HG02870 (cell line): ENCODE measurements around the gene F11.
"Not testable (repeated sequence)": the region's sequence is repeated elsewhere in the genome, so short reads cannot be mapped to it uniquely, and the experiment has no call there.

ENCODE experiments used
- ATAC-seq: cut with Tn5 transposase; IDR thresholded peaks from one replicate; pipeline ENCODE4 v1.9.1; 2021; ENCODE audit warnings: mild to moderate bottlenecking, moderate library complexity; ENCODE audit not compliant: unreplicated experiment

F11 gene

DNA sequence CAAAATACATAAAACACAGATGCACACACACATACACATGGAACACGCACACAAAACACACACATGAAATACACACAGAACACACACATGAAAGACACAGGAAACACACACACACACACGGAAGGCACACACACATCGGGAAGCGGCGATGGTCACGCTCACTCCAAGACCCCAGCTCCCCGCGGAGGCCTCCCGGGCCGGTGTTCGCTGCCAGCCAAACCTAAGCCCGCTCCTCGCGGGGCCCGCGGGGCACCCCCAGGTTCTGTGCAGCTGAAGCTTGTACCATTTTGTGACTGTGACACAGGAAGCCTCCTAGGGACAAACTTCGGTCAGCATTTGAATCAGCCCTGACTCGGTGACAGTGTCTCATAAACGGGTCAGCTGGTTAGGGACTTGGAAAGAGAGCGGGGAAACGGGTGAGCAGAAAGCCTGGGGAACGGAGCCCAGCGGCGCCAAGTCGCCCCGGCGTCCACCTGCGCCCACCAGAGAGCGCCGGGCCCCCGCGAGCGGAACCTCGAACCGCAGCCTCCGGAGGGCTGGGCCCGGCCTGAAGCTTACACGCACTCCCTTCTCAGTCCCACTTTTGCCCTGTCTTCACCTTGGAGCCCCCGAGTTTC is 32.1 kb downstream of the F11 start:
- no peak for ATAC-seq

DNA sequence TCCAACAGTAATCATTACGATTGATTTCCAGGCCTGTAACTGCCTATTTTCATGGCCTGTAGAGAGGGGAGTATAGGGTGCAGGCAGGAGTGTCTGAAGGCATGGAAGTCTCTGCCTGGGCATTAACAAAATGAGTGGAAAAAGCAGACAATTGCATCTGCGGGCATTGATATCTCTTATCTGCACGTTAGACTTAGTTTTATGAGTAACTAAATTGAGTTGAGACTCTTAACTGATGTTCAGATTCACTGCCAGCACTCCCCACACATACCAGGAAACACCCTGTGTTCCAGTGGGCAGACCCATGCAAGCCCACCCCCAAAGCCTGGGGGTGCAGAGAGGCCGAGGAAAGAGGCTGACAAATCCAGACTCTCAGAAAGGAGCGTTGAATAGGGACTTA is 33.3 kb downstream of the F11 start:
- ATAC-seq: no peak

DNA sequence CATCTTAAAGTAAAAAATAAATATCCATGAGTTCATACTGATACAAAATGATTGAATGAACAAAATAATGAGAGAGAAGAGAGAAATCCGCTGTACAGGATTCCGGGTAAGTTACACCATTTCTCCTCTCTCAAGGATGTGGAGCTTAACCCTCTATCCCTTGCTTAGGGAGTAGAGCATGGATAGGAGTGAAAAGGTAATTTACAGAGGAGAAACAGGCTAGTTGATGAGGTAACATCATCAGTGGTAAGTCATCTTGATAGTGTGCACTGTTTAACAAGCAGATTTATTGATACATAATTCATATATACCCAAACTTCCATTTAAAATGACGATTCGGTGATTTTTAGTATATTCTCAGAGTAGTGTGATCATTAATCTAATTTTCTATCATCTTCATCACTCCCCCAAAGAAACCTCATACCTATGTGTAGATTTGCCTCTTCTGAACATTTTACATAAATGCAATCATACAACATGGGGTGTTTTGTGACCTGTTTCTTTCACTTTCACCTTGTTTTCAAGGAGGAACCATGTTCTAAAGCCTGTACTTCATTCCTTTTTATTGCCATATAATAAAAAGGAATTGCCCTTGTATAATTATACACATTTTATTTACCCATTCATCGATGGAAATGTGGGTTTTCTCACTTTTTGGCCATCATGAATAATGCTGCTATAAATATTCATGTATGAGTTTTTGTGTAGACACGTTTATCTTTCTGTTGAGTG is 34.8 kb downstream of the F11 start:
- ATAC-seq: no peak

DNA sequence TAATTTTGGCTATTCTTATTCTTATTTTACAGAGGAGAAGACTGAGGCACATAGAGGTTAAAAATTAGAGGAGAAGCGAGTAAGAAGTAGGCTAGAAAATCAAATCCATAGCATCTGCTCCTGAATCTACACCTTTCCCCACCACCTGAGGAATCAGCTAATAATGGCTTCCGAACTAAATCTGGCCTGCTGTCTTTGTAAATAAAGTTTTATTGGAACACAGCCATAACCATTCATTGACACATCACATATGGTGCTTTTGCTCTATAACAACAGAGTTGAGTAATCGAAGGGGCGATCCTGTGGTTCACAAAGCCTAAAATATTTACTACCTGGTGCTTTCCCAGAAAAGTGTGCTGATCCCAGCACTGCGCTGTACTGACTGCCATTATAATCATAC is 38.2 kb downstream of the F11 start:
- ATAC-seq: no peak

DNA sequence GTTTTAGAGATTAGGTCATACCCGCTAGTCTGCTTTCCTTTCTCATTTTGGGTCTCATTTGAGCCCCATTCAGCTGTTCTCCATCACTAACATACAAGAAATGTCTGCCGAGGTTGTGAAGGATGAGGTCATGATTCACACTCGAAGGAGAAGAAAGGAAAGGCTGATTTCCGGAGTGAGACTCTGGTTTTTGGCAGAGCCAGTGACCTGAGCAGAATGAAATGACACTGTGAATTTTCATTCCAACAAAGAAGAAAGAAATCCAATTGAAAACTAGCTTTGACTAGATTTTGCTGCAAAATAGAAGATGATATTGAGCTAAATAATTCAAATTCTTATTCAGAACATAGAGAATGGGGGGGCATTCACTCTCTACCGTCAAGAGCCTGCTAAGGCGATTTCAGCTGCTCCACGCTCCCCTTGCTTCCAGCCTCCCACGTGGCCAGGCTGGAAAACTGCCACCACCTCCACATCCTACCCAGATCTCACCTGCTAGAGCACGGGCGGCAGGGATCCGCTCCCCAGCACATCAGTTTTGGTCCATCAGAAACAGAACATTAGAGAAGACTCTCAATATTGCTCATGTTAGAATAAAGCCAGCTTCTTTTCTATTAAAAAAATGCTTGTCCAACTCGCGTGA is 39.0 kb downstream of the F11 start:
- ATAC-seq: no peak

DNA sequence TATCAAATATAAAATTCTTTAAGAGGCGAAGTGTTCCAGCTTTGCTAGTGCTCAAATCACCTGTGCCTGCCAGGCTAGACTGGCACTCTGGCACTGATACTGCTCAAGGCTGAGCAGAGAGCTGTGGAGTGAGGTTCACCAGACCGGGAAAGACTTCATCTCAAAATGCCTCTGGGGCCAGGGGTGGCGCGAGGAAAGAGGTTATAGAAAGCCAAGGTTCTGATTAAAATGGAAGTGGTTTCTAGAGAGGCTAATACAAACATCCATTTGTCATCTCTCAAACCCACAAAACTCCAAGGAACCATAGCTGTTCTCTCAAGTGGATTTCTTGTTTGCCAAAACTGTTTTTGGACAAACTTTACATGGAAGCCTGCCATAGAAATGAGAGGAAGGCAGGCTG is 41.5 kb downstream of the F11 start:
- no peak for ATAC-seq

DNA sequence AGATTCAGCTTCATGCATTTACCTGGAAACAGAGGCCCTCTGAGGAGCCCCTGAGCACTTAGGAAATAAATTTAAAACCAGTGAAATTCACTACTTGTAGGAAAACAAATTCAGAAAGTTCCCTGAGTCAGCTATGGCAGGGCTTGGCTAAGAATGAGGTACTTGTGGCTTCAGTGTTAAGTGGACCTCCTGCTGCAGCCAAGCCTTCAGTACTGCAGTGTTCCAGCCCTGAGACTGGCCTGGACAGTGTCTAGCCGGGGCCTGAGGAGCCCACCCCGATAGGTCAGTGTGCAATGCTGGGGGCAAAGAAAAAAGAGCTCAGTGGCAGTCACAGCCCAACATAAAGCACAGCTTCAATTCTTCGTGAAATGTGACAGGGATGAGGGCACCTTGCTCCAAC is 41.9 kb downstream of the F11 start:
- no peak for ATAC-seq

DNA sequence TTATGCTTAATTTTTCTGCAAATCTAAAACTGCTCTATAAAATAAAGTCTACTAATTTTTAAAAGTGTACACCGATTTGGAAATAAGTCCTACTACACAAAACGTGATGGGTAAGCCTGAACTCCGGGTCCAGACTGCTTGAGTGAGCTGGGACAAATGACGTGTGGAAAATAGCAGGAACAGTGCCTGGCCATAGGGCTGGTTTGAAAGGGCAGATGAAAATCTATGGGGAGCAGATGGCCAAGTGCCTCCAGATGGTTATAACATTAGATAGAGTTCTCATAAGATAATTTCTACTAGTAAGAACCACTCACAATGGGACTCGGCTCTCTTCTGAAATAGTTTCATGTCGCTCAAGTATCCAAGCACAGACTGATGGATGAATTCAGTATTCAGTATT is 52.5 kb downstream of the F11 start:
- no peak for ATAC-seq

DNA sequence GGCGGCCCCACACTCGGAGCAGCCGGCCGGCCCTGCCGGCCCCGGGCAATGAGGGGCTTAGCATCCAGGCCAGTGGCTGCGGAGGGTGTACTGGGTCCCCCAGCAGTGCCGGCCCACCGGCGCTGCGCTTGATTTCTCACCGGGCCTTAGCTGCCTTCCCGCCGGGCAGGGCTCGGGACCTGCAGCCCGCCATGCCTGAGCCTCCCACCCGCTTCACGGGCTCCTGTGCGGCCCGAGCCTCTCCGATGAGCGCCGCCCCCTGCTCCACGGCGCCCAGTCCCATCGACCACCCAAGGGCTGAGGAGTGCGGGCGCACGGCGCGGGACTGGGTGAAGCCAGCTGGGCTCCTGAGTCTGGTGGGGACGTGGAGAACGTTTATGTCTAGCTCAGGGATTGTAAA is 58.7 kb downstream of the F11 start:
- not testable (repeated sequence) for ATAC-seq

DNA sequence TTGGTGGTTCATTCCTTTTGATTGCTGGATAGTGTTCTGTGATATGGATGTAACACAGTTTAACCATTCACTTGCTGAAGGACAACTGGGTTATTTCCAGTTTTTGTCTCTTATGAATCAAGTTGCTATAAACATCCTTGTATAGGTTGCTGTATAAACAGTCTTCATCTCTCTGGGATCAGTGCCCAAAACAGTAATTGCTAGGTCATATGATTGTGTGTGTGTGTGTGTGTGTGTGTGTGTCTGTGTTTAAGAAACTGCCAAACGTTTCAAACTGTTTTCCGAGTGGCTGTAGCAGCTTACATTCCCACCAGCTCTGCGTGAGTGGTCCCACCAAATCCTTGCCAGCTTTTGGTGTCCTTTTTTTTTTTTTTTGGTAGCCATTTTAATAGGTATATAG is 60.4 kb downstream of the F11 start:
- ATAC-seq: no peak

DNA sequence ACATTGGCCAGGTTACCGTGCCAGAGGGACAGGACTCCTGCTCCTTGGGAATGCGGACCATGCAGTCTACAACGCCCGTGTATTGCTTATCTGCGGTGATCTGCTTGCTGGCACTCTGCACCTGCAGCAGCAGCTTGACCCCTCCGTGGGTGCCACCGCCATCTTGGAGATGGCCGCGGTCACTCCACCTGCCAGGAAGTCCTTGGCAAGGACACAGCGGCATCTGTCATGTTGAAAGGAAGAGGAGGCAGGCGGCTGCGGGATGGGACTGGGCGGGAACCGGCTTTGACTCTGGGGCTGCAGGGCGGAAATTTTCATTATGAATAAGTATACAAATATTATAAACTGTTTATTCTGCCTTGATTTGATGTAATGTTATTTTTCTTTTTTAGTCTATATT is 63.4 kb downstream of the F11 start:
- ATAC-seq: no peak

DNA sequence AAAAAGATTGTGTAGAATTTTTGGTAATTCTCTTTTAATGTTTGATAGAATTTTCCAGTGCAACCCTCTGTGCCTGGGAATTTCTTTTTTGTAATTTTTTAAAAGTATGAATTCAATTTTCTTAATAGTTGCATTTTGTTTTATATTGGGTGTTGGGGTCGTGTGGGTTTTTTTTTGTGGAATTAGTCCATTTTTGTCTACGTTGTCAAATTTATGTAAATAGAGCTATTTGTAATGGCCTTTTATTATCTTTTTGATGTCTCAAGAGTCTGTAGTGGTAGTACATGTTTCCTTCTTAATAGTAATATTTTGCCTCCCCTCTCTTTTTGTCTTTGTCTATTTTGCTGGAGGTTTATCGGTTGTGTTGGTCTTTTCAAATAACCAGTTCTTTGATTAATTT is 64.4 kb downstream of the F11 start:
- no peak for ATAC-seq

DNA sequence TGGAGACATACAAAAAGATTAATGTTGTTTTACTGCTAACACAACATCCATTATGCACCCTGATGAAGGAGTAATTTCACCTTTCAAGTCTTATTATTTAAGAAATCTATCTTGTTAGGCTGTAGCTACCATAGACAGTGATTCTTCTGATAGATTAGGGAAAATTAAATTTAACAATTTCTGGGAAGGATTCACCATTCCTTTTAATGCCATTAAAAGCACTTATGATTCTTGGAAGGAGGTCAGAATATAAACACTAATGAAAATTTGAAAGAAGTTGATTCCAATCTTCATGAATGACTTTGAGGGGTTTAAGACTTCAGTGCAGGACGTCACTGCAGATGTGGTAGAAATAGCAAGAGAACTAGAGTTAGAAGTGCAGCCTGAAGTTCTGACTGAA is 69.8 kb downstream of the F11 start:
- no peak for ATAC-seq
